VCaP (cell line): ENCODE data around the gene LPCAT2.

Experiments
- H3K27ac ChIP-seq: fragments of 450-650 bp; 2 replicates; pipeline ENCODE4 v1.5.1; 2017
- CTCF ChIP-seq: fragments of 450-650 bp; conservative IDR thresholded peaks from 2 replicates; pipeline ENCODE4 v1.5.1; 2017; ENCODE audit warnings: mild to moderate bottlenecking, moderate library complexity

The LPCAT2 gene

GRCh38 chr16:55492756-55493380 is 16.0 kb upstream of the LPCAT2 start:
- TF ChIP-seq CTCF, result no peak
- no peak overlapping the region for H3K27ac ChIP-seq

DNA sequence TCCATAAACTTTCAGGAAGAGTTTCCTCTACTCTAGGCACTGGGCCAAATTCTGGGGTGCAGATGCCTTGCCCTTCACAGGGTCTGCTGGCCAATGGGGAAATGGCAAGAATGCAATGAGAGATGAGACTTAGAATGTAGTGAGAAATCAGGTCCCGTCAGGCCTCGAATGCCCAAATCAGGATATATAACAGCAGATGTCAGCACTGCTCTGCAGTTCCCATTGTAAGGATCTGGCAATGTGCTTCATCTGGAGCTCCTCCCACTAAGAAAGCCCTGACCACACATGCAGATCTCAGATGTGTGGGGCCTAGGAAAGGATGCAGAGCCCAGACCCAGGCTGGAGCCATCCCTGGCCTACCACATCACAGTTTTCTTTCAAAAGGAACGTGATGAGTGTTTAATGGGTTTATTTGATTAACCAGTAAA is 13.9 kb upstream of the LPCAT2 start:
- TF ChIP-seq CTCF, result peak; percentile 40
- H3K27ac ChIP-seq, result no peak overlapping the region

DNA sequence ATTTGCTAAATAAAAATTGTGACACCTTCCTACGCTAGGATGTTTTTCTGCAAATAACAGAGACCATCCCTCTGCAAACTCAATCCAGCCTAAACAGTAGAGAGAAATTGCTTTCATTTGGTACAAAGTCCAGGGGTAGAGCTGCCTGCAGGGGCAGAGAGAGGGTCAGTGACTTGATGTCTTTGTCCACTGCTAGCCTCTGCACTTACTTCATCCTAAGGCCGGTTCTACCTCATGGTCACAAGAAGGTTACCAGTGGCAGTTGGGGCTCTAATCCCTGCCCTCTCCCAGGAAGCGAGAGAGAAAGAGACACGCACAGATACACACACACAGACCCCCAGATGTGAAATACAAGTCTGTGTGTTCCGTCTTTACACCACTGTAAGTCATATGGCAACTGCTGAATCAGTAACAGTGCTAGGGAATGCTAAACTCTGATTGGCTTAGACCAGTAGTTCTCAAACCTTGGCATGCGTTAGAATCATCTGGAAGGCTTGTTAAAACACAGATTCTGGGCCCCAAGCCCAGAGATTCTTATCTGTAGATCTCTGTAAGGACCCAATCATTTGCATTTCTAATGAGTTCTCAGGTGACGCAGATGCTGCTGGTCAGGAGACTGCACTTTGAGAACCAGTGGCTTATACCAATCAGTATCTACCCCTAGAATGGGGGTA is 13.1 kb upstream of the LPCAT2 start:
- H3K27ac ChIP-seq, result no peak overlapping the region
- no peak for TF ChIP-seq CTCF

DNA sequence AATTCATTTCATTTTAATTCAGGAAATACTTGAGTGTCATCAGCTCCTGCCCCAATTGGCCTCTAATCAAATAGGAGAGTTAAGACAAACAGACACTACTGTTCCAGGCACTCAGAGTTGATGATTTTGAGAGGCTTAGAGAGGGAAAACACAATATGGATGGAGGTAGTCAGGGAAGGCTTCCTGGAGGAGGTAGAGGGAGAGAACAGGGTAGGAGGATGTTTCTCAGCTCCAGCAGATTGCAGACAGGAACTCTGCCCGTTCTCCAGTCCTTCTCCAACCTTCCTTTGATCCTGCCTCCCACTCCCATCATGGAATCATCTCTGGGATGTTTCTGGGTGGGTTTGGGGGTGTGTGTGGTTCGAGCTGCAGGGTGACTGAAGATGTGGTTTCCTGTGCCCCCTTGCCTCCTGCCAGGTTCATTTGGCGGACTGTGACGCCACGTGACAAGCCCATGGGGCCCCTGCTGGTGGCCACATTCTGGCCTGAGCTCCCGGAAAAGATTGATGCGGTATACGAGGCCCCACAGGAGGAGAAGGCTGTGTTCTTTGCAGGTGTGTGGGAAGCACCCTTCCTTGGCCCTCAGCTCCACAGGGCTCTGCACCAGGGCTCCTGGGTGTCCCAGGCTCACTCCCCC is 12.2 kb upstream of the LPCAT2 start:
- TF ChIP-seq CTCF, result no peak
- H3K27ac ChIP-seq, result no peak overlapping the region

GRCh38 chr16:55497558-55497957 is 11.3 kb upstream of the LPCAT2 start:
- H3K27ac ChIP-seq, result no peak overlapping the region
- no peak for TF ChIP-seq CTCF

DNA sequence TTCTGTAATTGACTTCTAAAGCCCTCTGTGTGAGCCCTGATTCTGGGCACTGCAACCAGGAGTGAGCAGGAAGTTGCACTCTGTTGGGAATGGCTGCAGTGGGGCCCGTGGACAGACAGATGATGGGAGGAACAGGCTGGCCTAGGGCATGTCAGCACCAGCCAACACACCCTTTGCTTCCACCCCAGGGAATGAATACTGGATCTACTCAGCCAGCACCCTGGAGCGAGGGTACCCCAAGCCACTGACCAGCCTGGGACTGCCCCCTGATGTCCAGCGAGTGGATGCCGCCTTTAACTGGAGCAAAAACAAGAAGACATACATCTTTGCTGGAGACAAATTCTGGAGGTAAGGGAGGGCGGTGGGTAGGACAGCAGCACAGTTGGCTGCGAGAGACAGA is 10.8 kb upstream of the LPCAT2 start:
- TF ChIP-seq CTCF, result no peak
- no peak overlapping the region for H3K27ac ChIP-seq

DNA sequence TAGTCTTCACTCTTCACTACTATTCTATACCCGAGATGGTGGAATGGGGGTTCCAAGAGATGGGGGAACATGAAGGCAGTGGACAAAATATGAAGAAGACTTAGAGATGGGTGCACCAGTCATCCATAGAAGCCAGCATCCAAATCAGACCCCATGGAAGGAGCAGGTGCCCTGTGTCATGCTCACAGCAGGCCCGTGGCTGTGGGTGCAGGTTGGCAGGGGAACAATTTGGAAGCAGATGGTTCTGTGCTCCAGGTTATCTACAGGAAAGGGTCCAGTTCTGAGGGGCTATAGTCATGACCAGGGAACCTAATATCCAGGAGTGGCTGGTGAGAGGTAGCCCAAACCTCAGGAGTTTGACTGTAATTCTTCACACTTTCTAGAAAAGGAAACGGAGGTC is 9.6 kb upstream of the LPCAT2 start:
- no peak for TF ChIP-seq CTCF
- peak overlapping the region; percentile 76; the same call in 1 of the 2 replicates for H3K27ac ChIP-seq
